ENCODE data around the gene L3HYPDH. TPM values are rescaled to one million over a fixed set of nuclear protein-coding genes. Genes with fewer than 3 reads are reported as not detected.

L3HYPDH gene
- total RNA-seq, result 74.5 and 76.9 TPM in 2 replicates

DNA sequence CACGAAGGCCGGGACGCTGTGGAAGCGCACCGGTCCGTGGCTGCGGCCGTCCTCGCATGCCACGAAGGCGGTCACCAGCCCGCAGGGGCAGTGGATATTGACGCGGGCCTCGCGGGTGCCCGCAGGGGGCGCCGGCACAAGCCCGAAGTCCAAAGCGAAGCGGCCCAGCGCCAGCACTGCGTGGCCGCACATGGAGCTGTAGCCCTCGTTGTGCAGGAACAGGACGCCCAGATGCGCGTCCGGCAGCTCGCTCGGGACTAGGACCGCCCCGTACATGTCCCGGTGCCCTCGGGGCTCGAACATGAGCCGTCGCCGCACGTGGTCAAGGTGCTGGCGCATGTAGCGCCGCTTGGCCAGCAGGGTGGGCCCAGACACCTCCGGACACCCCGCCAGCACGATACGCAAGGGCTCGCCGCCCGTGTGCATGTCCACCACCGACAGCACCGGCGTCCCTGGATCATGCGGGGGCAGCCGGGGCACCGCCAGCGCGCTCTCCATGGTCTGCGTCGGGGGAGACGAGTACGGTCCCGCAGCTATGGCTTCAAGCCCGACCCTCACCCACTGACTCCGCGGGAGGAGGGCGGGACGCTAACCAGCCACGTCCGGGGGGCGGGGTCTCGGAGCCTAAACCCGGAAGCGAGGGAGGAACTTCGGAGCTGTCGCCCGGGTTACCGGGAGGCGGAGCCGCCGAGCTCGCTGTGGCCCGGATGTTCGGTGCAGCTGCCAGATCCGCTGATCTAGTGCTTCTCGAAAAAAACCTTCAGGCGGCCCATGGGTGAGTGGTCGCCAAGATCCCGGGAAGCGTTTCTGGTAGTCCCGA lies at the start of gene L3HYPDH, which contains the start of gene JKAMP:
TSS of gene L3HYPDH (minus strand) at position 590 of the 820 bp plus-strand sequence. CDS start at position 498, 92 bp downstream.
TSS of gene JKAMP (plus strand) at position 699 of the 820 bp plus-strand sequence. CDS start at position 772, 73 bp downstream.

DNA sequence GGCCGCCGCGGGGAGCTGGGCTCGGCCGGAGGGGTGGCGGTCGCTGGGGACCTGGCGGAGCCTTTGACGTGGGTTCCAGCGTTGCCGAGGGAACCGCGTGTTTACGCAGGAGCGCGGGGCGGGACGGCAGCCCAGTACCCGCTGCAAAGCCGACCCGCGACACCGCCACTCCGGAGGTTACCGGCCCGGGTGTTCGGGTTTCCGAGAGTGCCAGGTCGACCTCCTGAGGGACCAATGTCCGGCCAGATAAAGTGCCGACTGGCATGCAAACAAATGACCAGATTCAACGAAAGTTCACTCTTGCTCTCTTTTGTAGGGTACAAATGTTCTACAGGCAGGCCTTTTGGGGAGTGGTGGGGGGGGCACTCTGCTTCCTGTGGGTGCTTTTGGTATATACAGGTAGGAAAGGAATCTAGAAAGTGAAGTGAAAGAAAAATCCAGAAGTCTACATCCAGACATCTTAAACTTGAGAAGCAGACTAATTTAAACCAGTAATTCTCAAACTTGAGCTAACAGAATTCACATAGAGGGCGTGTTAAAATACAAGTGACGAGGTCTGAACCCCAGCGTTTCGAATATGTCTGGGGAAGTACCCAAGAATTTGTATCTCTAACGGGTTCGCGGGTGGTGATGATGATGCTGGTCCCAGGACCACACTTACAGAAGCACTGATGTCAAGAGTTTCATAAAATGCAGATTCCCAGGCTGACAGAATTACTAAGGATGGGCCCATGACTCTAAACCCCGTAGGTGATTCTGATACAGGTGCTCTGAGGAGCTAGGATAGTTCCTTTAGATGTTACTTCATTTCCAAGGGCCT lies 18.7 kb downstream of the L3HYPDH start, which contains the start of gene GPR135:
TSS of gene GPR135 (minus strand) at position 65 of the 820 bp plus-strand sequence. CDS start 154 bp downstream, outside the sequence.

Other genes starting within 250 kb of the L3HYPDH start
- 3.9 and 6.4 TPM in 2 replicates for gene GPR135, start 19.0 kb downstream of the L3HYPDH start, total RNA-seq
- 113 and 120 TPM in 2 replicates for gene JKAMP, start 109 bp upstream of the L3HYPDH start, total RNA-seq
- gene CCDC175, start 92.4 kb upstream of the L3HYPDH start, total RNA-seq, result not detected in 2 replicates

All from smooth muscle cell of the umbilical artery (primary cell).